Raji (cell line): Measurements from ENCODE around the gene VEZF1.

Experiments
- POLR2A ChIP-seq: IDR thresholded peaks from 2 replicates; pipeline ENCODE4 v1.6.1; 2011; ENCODE audit warnings: low read depth, low read length, control low read depth; ENCODE audit not compliant: insufficient read depth

Gene VEZF1

DNA sequence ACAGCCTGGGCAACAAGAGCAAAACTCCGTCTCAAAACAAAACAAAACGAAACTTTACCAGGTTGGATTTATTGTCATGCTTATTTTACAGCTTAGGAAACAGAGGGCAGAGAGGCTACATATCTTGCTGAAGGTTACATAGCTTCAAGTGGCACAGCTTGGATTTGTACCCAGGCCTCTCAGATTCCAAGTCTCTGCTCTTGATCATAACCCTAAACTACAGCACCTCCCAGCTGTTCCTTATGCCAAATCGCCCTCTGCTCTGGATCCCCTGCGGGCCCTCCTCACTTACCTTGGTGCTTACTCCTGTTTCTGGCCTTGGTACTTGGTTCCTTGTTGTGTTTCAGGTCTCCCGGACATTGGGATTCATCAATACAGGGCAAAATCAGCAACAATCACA is 21.2 kb downstream of the VEZF1 start:
- TF ChIP-seq POLR2A = no peak

DNA sequence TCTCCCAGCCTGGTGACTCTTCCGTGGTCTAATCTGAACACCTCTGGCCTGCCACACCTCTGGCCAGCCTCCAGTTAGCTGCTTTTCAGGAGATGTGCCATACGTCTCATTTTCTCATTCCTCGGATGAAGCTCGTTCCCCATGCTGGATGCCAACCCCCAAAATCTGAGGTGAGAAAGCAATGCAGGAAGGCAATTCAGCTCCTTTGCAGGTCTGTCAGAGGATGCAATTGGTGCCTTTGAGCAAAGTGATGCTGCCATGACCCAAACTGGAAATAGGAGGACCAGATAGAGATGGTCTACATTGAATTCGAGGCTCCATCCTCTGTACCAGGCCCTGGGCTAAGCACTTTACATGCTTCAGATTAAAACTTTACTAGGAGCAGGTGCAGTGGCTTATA is 21.8 kb downstream of the VEZF1 start:
- TF ChIP-seq POLR2A = no peak

DNA sequence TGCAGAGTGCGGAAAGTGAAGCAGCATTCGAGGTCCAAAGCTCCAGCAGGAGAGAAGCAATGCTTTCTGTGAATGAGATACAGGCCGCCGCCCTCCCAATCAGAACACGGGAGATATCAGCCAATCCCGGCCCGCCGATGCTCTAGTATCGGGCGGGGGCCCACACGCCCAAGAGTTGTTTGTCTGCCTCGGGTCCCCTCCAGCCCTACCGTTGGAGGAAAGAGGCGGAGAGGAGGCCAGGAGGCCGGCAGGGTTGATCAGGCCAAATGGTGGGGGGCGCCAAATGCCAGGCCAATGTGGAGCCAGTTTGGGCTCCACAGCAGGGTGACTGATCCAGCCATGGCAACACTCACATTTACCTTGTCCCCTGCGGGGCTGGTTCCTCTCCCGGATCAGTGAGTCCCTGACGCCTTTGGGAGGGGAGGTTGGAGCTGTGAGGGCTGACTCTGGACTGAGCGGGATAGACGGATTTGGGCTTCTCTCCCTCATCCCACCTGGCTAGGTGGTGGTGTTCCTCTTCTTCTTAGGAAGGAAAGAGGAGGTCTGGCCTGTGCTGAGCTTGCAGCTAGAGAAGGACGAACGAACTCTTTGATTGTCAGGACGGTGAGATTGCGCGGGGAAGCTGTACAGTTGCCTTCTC is 22.4 kb downstream of the VEZF1 start:
- TF ChIP-seq POLR2A = no peak

DNA sequence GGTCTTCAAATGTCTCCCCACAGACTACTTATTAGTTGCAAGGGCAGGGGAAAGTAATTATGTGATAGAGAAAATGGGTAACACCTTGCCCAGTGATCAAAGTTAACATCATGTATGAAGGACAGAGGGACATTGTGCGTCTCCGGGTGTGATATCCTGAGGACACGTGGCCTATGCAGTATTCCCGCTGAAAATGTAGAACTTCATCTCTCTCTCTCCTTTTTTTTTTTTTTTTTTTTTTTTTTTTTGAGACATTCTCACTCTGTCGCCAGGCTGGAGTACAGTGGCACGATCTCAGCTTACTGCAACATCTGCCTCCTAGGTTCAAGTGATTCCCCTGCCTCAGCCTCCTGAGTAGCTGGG is 24.9 kb downstream of the VEZF1 start:
- TF ChIP-seq POLR2A = no peak

DNA sequence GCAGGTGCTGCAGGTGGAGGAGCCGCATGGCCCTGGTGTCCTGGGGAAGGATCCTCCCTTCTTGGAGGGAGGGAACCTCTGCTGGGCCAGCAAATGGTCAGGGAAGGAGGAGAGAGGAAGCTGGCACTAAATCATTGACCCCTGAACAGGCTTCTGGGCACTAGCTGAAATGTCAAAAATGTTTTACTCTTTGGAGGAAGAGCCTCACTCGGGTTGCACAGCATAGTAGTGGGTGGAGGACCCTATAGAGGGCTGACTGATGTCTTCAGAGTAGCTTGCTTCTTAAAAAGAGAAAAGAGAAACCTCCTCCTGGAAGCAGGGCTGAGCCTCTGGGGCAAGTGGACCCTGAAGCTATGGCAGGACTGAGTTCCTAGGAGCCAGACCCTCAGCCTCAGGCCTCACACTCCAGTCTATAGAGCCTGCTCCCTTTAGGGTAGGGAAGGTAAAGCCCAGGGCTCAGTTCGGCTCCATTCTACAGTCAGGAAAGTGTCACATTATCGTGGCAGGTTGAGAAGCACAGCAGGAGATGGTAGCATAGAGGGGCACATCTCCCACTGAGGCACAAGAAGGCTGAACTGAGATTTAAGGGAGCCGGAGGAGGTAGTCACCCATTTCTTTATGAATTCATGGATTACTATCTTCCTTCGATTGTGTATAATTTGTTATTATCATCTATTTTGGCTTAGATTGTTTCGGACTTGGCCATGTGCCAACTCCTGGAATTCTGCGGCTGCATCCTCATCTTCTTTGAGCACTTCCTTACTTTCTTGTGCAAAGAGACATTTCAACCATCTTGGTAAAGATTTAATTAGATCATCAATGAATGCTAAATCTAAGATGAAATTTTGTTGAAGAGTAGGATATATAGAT is 25.5 kb downstream of the VEZF1 start:
- TF ChIP-seq POLR2A = no peak

GRCh38 chr17:57959929-57960328 is 28.1 kb downstream of the VEZF1 start:
- TF ChIP-seq POLR2A = no peak

- TF ChIP-seq POLR2A = no peak
Observed at GRCh38 chr17:57957886-57958285, 30.2 kb downstream of the VEZF1 start.

GRCh38 chr17:57957120-57957850 is 30.8 kb downstream of the VEZF1 start:
- TF ChIP-seq POLR2A = no peak

GRCh38 chr17:57956291-57957119 is 31.5 kb downstream of the VEZF1 start:
- no peak for TF ChIP-seq POLR2A

DNA sequence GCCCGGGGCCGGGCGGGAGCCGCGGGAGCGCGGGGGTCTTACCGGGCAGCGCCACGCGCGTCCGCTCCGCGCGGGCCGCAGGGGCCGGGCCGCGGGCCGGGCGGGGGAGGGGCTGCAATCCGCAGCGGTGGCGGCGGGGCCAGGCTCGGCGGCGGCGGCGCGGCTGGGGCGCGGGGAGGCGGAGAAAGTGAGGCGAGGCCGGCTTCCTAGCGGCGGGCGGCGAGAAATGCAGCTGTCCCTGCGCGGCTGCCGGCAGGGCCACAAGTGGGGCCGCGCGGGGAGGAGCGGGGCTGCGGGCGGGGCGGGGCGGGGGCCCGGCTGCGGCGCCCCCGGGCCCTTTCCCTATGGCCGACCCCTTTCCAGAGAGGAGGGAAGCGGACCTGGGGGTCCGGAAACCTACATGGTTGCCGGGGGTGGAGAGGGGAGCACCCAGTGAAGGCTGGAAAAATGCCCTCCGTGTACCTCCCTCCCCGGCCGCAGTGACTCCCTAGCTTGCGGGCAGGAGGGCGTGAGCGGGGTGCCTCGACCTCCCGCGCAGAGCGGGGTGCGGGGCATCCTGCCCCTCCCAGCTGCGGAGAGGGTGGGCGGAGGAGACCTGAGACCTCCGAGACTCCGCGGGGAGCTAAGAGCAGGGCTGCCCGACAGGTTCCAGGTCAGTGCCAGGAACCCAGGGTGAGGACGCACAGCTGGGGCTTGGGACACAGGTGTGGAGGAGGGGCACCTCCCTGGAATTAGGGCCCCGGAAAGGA is 32.7 kb downstream of the VEZF1 start, which contains the start of gene CUEDC1:
TSS of gene CUEDC1 (minus strand) at position 230 of the 749 bp plus-strand sequence. CDS start 69,848 bp downstream, outside the sequence.
- TF ChIP-seq POLR2A = no peak

DNA sequence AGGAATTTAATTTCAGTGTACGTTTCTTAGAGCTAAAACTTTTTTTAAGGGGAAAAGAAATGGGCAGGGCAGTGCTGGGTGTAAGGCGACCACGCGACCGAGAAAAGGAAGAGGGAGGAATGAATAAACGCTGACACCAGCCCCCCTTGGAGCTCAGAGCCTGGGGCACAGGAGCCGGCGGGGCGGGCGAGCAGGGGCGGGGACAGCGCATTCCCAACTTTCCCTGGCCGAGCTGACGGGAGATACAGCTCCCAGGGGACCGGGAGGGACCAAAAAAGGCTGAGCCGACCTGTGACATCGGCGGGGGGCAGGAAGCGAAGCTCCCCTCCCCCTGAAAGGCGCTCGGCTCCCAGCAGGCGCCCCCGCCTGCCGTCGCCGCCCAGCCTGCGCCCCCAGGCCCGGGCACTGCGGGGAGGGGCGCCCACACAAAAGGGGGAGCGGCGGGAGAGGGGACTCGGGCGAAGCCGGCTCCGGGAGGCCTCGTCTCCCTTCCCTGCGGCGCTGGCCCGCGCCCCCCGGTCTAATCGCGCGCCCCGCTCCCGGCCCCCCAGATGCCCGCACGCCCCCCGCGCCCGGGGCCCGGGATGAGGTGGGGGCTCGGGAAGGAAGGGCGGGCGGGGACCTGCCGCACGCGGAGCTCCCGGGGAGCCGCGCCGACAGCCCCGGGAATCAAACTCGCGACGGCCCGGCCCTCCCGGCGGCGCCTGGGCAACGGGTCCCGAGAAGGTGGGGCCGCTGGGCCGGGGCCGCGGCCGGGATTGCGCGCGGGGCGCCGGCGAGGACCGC is 33.5 kb downstream of the VEZF1 start:
- no peak for TF ChIP-seq POLR2A

GRCh38 chr17:57953705-57954396 is 34.2 kb downstream of the VEZF1 start:
- no peak for TF ChIP-seq POLR2A

- TF ChIP-seq POLR2A = no peak
Observed at GRCh38 chr17:57953219-57953618, 34.8 kb downstream of the VEZF1 start.

DNA sequence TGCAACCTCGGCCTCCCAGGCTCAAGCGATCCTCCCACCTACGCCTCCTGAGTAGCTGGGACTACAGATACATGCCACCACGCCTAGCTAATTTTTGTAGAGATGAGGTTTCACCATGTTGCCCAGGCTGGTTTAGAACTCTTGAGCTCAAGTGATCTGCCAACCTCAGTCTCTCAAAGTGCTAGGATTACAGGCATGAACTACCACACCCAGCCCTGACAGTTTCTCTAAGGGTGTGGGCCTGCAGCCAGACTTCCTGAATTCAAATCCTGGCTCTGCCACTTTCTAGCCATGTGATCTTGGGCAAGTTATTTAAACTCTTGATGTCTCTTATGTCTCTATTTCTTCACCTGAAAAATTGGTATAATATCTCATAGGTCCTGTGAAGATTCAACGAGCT is 38.4 kb downstream of the VEZF1 start:
- no peak for TF ChIP-seq POLR2A
